GM10266 (cell line): ENCODE measurements around the gene DENND1C.
"Not testable (repeated sequence)": the region's sequence is repeated elsewhere in the genome, so short reads cannot be mapped to it uniquely, and the experiment has no call there.

ENCODE experiments used
- DNase-seq: peaks from one replicate; pipeline ENCODE4 v3.0.0; 2012; ENCODE audit errors: extremely low spot score
- CTCF ChIP-seq: IDR thresholded peaks from 2 replicates; pipeline ENCODE4 v1.5.1; 2012; ENCODE audit warnings: mild to moderate bottlenecking, low read depth; ENCODE audit not compliant: control insufficient read depth, insufficient read depth; ENCODE audit errors: missing control alignments

Gene DENND1C

GRCh38 chr19:6431891-6432290 is 49.7 kb downstream of the DENND1C start:
- TF ChIP-seq CTCF = no peak
- no peak for DNase-seq

GRCh38 chr19:6429419-6430221 is 52.0 kb downstream of the DENND1C start:
- TF ChIP-seq CTCF = no peak
- DNase-seq = no peak

DNA sequence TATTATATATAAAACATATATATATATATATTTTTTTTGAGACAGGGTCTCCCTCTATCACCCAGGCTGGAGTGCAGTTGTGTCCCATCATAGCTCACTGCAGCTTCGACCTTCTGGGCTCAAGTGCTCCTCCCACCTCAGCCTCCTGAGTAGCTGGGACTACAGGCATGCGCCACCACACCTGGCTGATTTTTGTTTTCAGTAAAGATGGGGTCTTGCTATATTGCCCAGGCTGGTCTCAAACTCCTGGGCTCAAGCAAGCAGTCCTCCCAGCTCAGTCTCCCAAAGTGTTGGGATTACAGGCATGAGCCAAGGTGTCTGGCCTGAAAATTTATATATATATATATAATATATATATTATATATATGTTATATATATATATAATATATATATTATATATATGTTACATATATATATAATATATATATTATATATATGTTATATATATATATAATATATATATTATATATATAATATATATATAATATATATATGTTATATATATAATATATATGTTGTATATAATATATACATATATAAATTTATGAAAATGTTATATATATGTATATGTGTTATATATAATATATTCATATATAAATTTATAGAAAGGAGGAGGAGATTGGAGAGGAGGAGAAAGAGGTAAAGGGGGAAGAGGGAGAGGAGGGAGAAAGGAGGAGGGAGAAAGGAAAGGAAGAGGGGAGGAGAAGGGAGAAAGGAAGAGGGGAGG is 52.7 kb downstream of the DENND1C start:
- DNase-seq = not testable (repeated sequence)

GRCh38 chr19:6427131-6427530 is 54.5 kb downstream of the DENND1C start:
- TF ChIP-seq CTCF = no peak

DNA sequence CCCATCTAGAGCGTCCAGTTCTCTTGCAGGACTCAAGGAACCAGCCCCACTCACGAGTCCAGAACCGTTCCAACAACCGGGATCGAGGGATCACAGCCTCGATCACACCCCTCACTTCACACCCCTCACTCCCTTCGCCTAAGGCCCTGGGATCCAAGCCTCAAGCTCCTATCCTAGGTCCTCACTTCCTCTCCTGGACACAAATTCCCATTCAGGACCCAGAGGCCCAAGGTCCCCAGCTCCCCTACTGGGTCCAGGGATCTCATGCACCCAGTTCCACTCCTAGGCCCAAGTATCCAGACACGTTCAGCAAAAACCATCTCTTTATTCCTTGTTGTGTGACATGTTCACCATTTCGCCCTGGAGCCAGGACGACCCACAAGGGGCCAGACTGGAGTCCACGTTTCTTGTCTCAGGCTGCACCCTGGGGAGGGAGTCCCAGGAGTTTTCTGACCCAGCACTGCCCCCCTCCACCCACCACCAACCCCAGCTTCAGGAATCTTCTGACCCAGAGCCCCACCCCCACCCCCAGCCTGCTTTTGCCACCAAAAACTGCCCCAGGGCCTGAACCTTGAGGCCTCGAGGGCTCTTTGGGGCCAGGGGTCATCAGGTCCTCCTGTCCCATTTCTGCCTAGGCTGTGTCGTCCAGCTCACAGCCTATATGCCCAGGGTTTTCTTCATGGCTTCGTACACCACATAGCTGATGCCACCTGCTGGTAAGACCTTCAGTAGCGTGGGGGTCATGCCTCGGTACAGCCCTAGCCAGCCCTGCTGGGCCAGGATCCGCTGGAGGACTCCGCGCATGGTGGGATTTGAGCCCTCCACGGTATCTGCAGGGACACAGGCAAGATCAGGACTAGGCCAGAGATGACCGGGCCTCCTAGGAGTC is 55.6 kb downstream of the DENND1C start:
- no peak for TF ChIP-seq CTCF
- no peak for DNase-seq

More at GRCh38 chr19:6427131-6427530, 54.5 kb downstream of the DENND1C start:
- no peak for DNase-seq

- no peak for TF ChIP-seq CTCF
- DNase-seq = peak; percentile 100
These were observed 56.5 kb downstream of the DENND1C start for GRCh38 chr19:6424939-6425731.
